Gastrocnemius medialis (tissue), 4 donors: Measurements from ENCODE around the gene TMC3. TPM values are rescaled to one million over a fixed set of nuclear protein-coding genes. Genes with fewer than 3 reads are reported as not detected.

Source experiments
- ATAC-seq, 2 donors: fragments of 150-250 bp; one replicate each; pipeline ENCODE4 v1.9.1; 2016
- DNase-seq, 2 donors: peaks; one replicate each; pipeline ENCODE4 v3.0.0-alpha.2; 2019
- H3K27ac ChIP-seq, 4 donors: fragments of 200-600 bp; sonication (generic); 1 replicate in 1 of 4; 2 replicates in 3 of 4; pipeline ENCODE4 v1.5.1; 2016 to 2018; ENCODE audit warnings: mild to moderate bottlenecking in 2 of 4, moderate library complexity in 1 of 4
- H3K27me3 ChIP-seq, 3 donors: fragments of 200-600 bp; sonication (generic) in 2 of 3; 1 replicate in 1 of 3; 2 replicates in 2 of 3; pipeline versions ENCODE4 v1.5.1 to v1.6.0; 2016 to 2019; ENCODE audit warnings: mild to moderate bottlenecking in 1 of 3, moderate library complexity in 1 of 3
- H3K36me3 ChIP-seq, 2 donors: fragments of 200-600 bp; sonication (generic) in 1 of 2; one replicate each; pipeline ENCODE4 v1.5.1; 2017 to 2018
- H3K4me1 ChIP-seq, 2 donors: fragments of 200-600 bp; sonication (generic) in 1 of 2; one replicate each; pipeline ENCODE4 v1.5.1; 2016 to 2017; ENCODE audit warnings: mild to moderate bottlenecking in 2 of 2
- H3K4me3 ChIP-seq, 4 donors: fragments of 200-600 bp; sonication (generic) in 3 of 4; 1 replicate in 1 of 4; 2 replicates in 3 of 4; pipeline ENCODE4 v1.5.1; 2016 to 2019; ENCODE audit warnings: mild to moderate bottlenecking in 2 of 4
- H3K9me3 ChIP-seq, 3 donors: fragments of 200-600 bp; sonication (generic) in 2 of 3; 1 replicate in 1 of 3; 2 replicates in 2 of 3; pipeline ENCODE4 v1.5.1; 2016 to 2019
- CTCF ChIP-seq, 5 experiments: fragments of 450-650 bp in 3 of 5; fragments of 200-600 bp in 2 of 5; sonication (generic) in 2 of 5; IDR thresholded peaks in 4 of 5; conservative IDR thresholded peaks in 1 of 5; 1 replicate in 4 of 5; 2 replicates in 1 of 5; pipeline ENCODE4 v1.5.1; 2016 to 2019; ENCODE audit warnings: antibody characterized with exemption in 5 of 5, mild to moderate bottlenecking in 3 of 5, moderate library complexity in 3 of 5
- POLR2A ChIP-seq, 2 donors: fragments of 450-650 bp; IDR thresholded peaks; one replicate each; pipeline ENCODE4 v1.6.1; 2017; ENCODE audit warnings: antibody characterized with exemption in 2 of 2, mild to moderate bottlenecking in 2 of 2, moderate library complexity in 2 of 2
- in situ Hi-C, 4 donors: fragments of 200-750 bp; cut with MboI; loops; one replicate each; pipeline versions ENCODE4 v1.15.0 to v1.8.0; 2017; ENCODE audit warnings: low sequenced_read_pairs in 4 of 4
- intact Hi-C: fragments of 100-400 bp; cut with DNase I; formaldehyde crosslinking; loops from one replicate; pipeline ENCODE4 v1.15.1; 2023; ENCODE audit warnings: low total_unique reads
- total RNA-seq, 4 donors: library from RNA; depleted of rRNA; stranded (reverse); fragments of >200 nt; gene quantifications; one replicate each; pipeline versions ENCODE4 v1.1.0 to v1.2.3, GENCODE V29; 2016

TMC3 gene
- not detected for total RNA-seq

- Histone ChIP-seq H3K27me3 (no peaks in the 10 kb centered on the region), H3K9me3 (no peaks in the 10 kb centered on the region), H3K36me3 (no peaks in the 10 kb centered on the region), H3K27ac (no peak within 1 kb of the TSS), H3K4me1 (no peaks in the 10 kb centered on the region), H3K4me3 (no peak within 1 kb of the TSS)
- DNase-seq, result no peak
- no peak for TF ChIP-seq CTCF (IDR thresholded peaks at IDR 0.05 in 4 of 5, conservative IDR thresholded peaks at IDR 0.05 in 1 of 5)
- TF ChIP-seq POLR2A (IDR thresholded peaks at IDR 0.05), result no peak
- ATAC-seq, result no peak
- intact Hi-C loops (no loop called here), in situ Hi-C loops (loop anchor here in 1 of 4 donors (10.0 kb wide), 1 partner anchor 61 kb away; no protein-coding TSS in a partner anchor)
These were observed at the start of gene TMC3 for GRCh38 chr15:81373775-81374395. Gene TMC3, minus strand, starts transcription at chr15:81374213. Its CDS starts 136 bp downstream, at chr15:81374077.

- no peak for ATAC-seq
These were observed 47.4 kb upstream of the TMC3 start for GRCh38 chr15:81421461-81421860.

DNA sequence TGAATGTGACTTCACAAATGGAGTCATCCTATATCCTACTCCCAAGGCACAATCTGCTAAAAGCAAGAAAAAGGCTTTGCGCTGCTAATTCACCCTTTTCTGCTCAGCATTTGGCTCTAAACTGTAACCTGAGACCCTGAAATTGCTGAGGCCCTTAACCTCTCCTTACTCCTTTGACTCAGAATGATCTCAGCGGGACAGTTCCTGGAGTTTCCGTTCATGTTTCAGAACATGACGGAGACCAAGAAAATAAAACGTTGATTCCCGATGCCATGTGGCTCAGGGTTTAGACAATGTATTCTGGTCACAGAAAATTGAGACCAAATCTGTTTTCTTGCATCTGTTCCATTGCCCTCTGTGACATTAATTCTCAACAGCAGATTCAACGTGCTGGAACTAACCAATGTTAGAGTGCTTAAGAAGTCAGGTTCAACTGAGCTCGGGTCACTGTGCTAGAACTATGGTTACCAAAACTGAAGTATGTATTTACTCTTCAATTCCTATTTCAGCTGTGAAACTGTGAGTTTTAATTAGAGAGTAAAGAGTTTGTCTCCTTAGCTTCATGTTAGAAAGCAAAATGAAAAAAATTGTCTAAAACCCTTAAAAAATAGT is 45.4 kb upstream of the TMC3 start:
- ATAC-seq, result no peak
- in situ Hi-C loops (no loop called here), intact Hi-C loops (no loop called here)
- Histone ChIP-seq H3K4me3 (no peak overlapping the region), H3K36me3 (no peaks in the 10 kb centered on the region), H3K27me3 (no peaks in the 10 kb centered on the region), H3K9me3 (no peaks in the 10 kb centered on the region), H3K27ac (no peak overlapping the region), H3K4me1 (no peaks in the 10 kb centered on the region)
- no peak for DNase-seq
- TF ChIP-seq CTCF (IDR thresholded peaks at IDR 0.05 in 4 of 5, conservative IDR thresholded peaks at IDR 0.05 in 1 of 5) (no peak), POLR2A (IDR thresholded peaks at IDR 0.05) (no peak)

More at GRCh38 chr15:81421461-81421860, 47.4 kb upstream of the TMC3 start:
- Histone ChIP-seq H3K36me3 (no peaks in the 10 kb centered on the region), H3K9me3 (no peaks in the 10 kb centered on the region), H3K4me1 (no peaks in the 10 kb centered on the region), H3K4me3 (no peak overlapping the region), H3K27me3 (no peaks in the 10 kb centered on the region), H3K27ac (no peak overlapping the region)
- intact Hi-C loops, result no loop called here
- in situ Hi-C loops, result no loop called here
- no peak for DNase-seq
- TF ChIP-seq CTCF (IDR thresholded peaks at IDR 0.05 in 4 of 5, conservative IDR thresholded peaks at IDR 0.05 in 1 of 5) (no peak), POLR2A (IDR thresholded peaks at IDR 0.05) (no peak)

DNA sequence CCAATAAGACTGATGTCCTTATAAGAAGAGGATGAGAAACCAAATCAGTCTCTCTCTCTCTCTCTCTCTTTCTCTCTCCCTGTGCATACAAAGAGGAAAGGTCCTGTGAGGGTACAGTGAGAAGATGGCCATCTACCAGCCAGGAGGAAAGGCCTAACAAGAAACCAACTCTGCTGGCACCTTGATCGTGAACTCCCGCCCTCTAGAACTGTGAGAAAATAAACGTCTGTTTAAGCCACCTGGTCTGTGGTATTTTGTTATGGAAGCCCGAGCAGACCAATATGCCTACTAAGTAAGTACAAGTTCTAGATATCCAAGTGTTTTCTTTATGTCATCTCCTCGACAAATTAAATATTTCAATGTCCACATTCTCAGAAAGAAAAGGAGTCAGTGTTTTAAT is 44.9 kb upstream of the TMC3 start:
- in situ Hi-C loops, result no loop called here

More for the DNA sequence above, 44.9 kb upstream of the TMC3 start:
- intact Hi-C loops, result no loop called here
- Histone ChIP-seq H3K4me3 (no peak overlapping the region), H3K4me1 (no peaks in the 10 kb centered on the region), H3K27me3 (no peaks in the 10 kb centered on the region), H3K27ac (no peak overlapping the region), H3K36me3 (no peaks in the 10 kb centered on the region), H3K9me3 (no peaks in the 10 kb centered on the region)
- DNase-seq, result no peak
- ATAC-seq, result no peak
- TF ChIP-seq POLR2A (IDR thresholded peaks at IDR 0.05) (no peak), CTCF (IDR thresholded peaks at IDR 0.05 in 4 of 5, conservative IDR thresholded peaks at IDR 0.05 in 1 of 5) (no peak)
